ENCODE results near the gene RNF148. TPM values are rescaled to one million over a fixed set of nuclear protein-coding genes. Genes with fewer than 3 reads are reported as not detected.

RNF148 gene
- total and polyA plus RNA-seq, 2 of the 8 experiments (the other 6 are each of a cell fraction or from before 2014, with no cell fraction given), result 0.27 to 0.45 TPM

DNA sequence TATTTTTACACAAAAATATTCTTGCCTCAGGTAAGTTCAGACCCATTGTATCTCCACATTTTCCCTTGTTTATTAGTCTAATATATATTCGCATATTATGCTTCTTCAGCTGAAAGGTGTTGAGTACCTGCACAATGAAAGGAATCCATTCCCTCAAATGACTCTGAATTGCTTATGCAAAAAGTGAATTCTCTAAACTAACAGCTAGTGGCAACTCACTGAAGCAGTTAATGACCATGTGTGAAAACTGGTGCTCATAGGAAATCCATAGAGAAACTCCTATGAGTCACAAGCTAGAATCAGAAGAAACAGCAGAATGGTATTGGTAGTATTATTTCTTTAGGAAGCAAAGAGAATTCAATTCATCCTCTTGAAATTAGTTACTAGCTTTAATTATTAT is 33.5 kb upstream of the RNF148 start:
- 6% methylated on average over 1 of the region's 1 CpG; no CpG with 5 or more reads in 1 of the 2 experiments for WGBS, 2 experiments (ENCODE audit: extremely low coverage in 1 of 2, insufficient coverage in 1 of 2, insufficient read length in 1 of 2, insufficient replicate concordance in 2 of 2, low coverage in 1 of 2, low lambda C conversion rate in 2 of 2, missing lambda C conversion rate in 1 of 2)
- no peaks in the 10 kb centered on the region for H3K79me1 ChIP-seq (ENCODE audit: low read depth, low read length)
- H2BK15ac ChIP-seq (ENCODE audit: low read length), result no peak overlapping the region
- H3K36me3 ChIP-seq (ENCODE audit: control insufficient read depth in 2 of 4, insufficient read depth in 4 of 4, low read length in 3 of 4), result peaks cover 0 to 6% (median 2%) of the 10 kb centered on the region in 4 experiments; a peak in 3 of 8 replicates
- H3K4me2 ChIP-seq (ENCODE audit: insufficient read depth in 1 of 2, low read depth in 2 of 2, low read length in 2 of 2), result peak overlapping the region; percentile 13 to 19; a peak in 2 of 4 replicates
- peaks cover 4% of the 10 kb centered on the region in 2 experiments; a peak in 1 of 4 replicates for H3K9me3 ChIP-seq (ENCODE audit: insufficient read depth in 2 of 2, low read depth in 1 of 2, low read length in 1 of 2)
- POLR2A ChIA-PET (ENCODE audit: partially characterized antibody), result interaction anchor here (1.1 kb wide), 1 partner anchor 59 kb away, joined by 4 read pairs; no protein-coding TSS in a partner anchor
- CTCF ChIA-PET (ENCODE audit: partially characterized antibody), result interaction anchor here (0.8 to 1.9 kb wide), 3 partner anchors 9 to 19 kb away, joined by 3 to 4 read pairs (median 4); no protein-coding TSS in a partner anchor
- no peak overlapping the region for H3K4ac ChIP-seq (replicated peaks; ENCODE audit: insufficient read length, low read depth, low read length)
- no peaks in the 10 kb centered on the region for H3K23me2 ChIP-seq (ENCODE audit: low read depth, low read length)
- no peak overlapping the region for H2BK20ac ChIP-seq (ENCODE audit: low read length)
- H2BK12ac ChIP-seq (ENCODE audit: low read depth, low read length), result no peak overlapping the region
- H3K27ac ChIP-seq (ENCODE audit: low read depth, low read length), result no peak overlapping the region
- no peak for DNase-seq (ENCODE audit: low read depth in 1 of 2, low spot score in 2 of 2)
- H2AK5ac ChIP-seq (ENCODE audit: low read depth, low read length), result no peak overlapping the region
- peaks cover 0 to 17% (median 8%) of the 10 kb centered on the region in 4 experiments; a peak in 6 of 7 replicates for H3K4me1 ChIP-seq (replicated peaks in 1 of 4; ENCODE audit: control insufficient read depth in 3 of 4, insufficient read depth in 4 of 4, low read length in 3 of 4)
- H3K27me3 ChIP-seq (replicated peaks in 1 of 4; ENCODE audit: control insufficient read depth in 3 of 4, extremely low read depth in 1 of 4, insufficient read depth in 3 of 4, low read length in 3 of 4), result no peaks in the 10 kb centered on the region
- H3K18ac ChIP-seq (ENCODE audit: extremely low read depth, low read length), result no peak overlapping the region
- no peaks in the 10 kb centered on the region for H4K20me1 ChIP-seq (replicated peaks in 1 of 2; ENCODE audit: control insufficient read depth in 1 of 2, insufficient read depth in 2 of 2, low read length in 2 of 2)
- H3K23ac ChIP-seq (ENCODE audit: insufficient read length), result no peak overlapping the region
- H2BK5ac ChIP-seq (ENCODE audit: low read depth, low read length), result peak overlapping the region; percentile 67; the same call in 1 of the 2 replicates
- no peaks in the 10 kb centered on the region for H3K79me2 ChIP-seq (ENCODE audit: control insufficient read depth in 1 of 2, insufficient read depth in 2 of 2, low read length in 2 of 2)
- H4K91ac ChIP-seq (replicated peaks; ENCODE audit: insufficient read length, low read length), result peak overlapping the region; percentile 39
- peak overlapping the region; percentile 81 for H2BK120ac ChIP-seq (replicated peaks; ENCODE audit: low read depth, low read length)
- no peak overlapping the region for H2AFZ ChIP-seq (ENCODE audit: low read length)
- H3K56ac ChIP-seq (replicated peaks; ENCODE audit: insufficient read length, low read depth, low read length), result peak overlapping the region; percentile 12
- H4K5ac ChIP-seq (ENCODE audit: insufficient read length, low read depth, low read length), result peak overlapping the region; percentile 81
- H4K8ac ChIP-seq (ENCODE audit: extremely low read depth, insufficient read depth, low read length), result no peak overlapping the region
- peak overlapping the region in 1 of 4 experiments; percentile 35; a peak in 2 of 8 replicates for H3K4me3 ChIP-seq (ENCODE audit: extremely low read depth in 1 of 4, insufficient read depth in 2 of 4, low read depth in 3 of 4, low read length in 4 of 4)
- no peak overlapping the region for H3K14ac ChIP-seq (ENCODE audit: insufficient read length)
- FAIRE-seq, result no peak
- H3K9ac ChIP-seq (replicated peaks in 1 of 4; ENCODE audit: extremely low read depth in 1 of 4, low read depth in 3 of 4, low read length in 3 of 4), result no peak overlapping the region
- TF ChIP-seq PHF8 (conservative IDR thresholded peaks at IDR 0.05; ENCODE audit: low read depth, low read length), result no peak
- no peak for TF ChIP-seq CREB1 (IDR thresholded peaks at IDR 0.05)
- no peak for TF ChIP-seq SIN3A (conservative IDR thresholded peaks at IDR 0.05 in 1 of 2, IDR thresholded peaks at IDR 0.05 in 1 of 2; ENCODE audit: low read depth in 1 of 2, low read length in 2 of 2)
- no peak for TF ChIP-seq EZH2 (IDR thresholded peaks at IDR 0.05; ENCODE audit: low read depth, low read length, severe bottlenecking)
- no peak for TF ChIP-seq SP1 (IDR thresholded peaks at IDR 0.05; ENCODE audit: low read depth, low read length)
- TF ChIP-seq SAP30 (IDR thresholded peaks at IDR 0.05; ENCODE audit: insufficient read depth, insufficient replicate concordance, low read length), result no peak
- no peak for TF ChIP-seq RBBP5 (IDR thresholded peaks at IDR 0.05; ENCODE audit: borderline replicate concordance, low read depth, low read length)
- no peak for TF ChIP-seq KDM5A (IDR thresholded peaks at IDR 0.05; ENCODE audit: low read length)
- TF ChIP-seq BCL11A (IDR thresholded peaks at IDR 0.05; ENCODE audit: low read depth in 2 of 2, low read length in 2 of 2), result no peak
- no peak for TF ChIP-seq RXRA (IDR thresholded peaks at IDR 0.05; ENCODE audit: insufficient read depth, low read depth, low read length)
- no peak for TF ChIP-seq POLR2AphosphoS5 (IDR thresholded peaks at IDR 0.05; ENCODE audit: low read depth, low read length)
- TF ChIP-seq TEAD4 (IDR thresholded peaks at IDR 0.05; ENCODE audit: low read depth, low read length), result no peak
- TF ChIP-seq EGR1 (IDR thresholded peaks at IDR 0.05; ENCODE audit: borderline replicate concordance, low read depth, low read length), result no peak

Data from H1 (cell line).